SK-N-SH treated with all-trans-retinoic acid at 6 μM for 48 hours (cell line): ENCODE results near the gene TMUB2.

Source experiments
- ARNTL ChIP-seq: fragments of 450-650 bp; formaldehyde crosslinking; IDR thresholded peaks from 2 replicates; pipeline ENCODE4 v1.5.0; 2020; ENCODE audit warnings: low read depth, mild to moderate bottlenecking, moderate library complexity, borderline replicate concordance
- BACH2 ChIP-seq: fragments of 250-450 bp; sonication (Bioruptor Pico); IDR thresholded peaks from 2 replicates; pipeline ENCODE4 v1.9.0; 2021; ENCODE audit warnings: mild to moderate bottlenecking, borderline replicate concordance
- OSR1 ChIP-seq: fragments of 250-450 bp; sonication (Bioruptor Pico); IDR thresholded peaks from 2 replicates; pipeline ENCODE4 v1.8.0; 2022; ENCODE audit warnings: moderate library complexity, mild to moderate bottlenecking, inconsistent platforms
- TF ChIP-seq, protein P1 (sequence below): fragments of 250-450 bp; sonication (Bioruptor Pico); IDR thresholded peaks from 2 replicates; pipeline ENCODE4 v1.5.1; 2020; ENCODE audit warnings: low read depth, mild to moderate bottlenecking, moderate library complexity
- TF ChIP-seq, protein P2 (sequence below): fragments of 250-450 bp; sonication (Bioruptor Pico); IDR thresholded peaks from 2 replicates; pipeline ENCODE4 v1.8.0; 2021; ENCODE audit warnings: low read depth, mild to moderate bottlenecking, moderate library complexity, borderline replicate concordance

DNA sequence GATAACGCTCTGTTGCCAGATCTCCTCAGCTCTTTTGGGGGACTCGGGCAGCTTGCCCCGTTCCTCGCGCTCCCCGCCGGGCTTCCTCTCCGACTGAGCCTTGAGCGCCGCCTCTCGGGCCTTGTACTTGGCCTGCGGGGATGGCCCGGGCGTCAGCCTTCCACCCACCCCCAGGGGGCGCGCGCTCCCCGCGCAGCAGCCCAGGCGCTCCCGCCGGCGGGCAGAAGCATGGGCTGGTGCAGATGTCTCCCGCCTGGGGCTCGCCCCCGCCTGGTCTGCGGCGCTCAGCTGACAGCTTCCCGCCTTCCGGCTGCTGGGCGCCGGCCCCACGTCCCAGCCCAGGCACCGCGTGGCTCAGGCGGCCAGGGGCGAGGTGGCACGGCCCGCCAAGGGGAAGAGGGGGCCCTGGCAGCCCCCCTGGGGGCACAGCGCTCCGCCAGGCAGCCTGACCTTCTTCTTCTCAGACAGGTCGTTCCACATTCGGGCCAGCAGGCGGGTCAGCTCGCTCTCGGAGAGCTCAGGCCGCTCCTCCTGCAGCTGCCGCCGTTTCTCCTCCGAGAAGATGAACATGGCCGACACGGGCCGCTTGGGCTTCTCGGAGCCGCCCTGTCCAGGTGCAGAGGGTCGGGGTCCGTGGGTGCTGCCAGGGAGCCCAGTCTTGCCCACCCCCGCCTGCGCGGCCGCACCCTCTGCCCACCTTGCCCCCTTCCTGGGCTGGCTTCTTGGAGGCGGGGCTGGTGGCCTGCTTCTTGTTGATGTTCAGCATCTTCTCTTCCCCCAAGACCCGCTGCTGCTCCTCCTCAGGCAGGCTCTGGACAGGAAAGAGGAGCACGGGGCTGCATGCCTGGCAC lies 23.8 kb downstream of the TMUB2 start:
- TF ChIP-seq BACH2 (CRISPR knock-in tag) (no peak), ARNTL (no peak), OSR1 (no peak)
- TF ChIP-seq, protein P1, sequence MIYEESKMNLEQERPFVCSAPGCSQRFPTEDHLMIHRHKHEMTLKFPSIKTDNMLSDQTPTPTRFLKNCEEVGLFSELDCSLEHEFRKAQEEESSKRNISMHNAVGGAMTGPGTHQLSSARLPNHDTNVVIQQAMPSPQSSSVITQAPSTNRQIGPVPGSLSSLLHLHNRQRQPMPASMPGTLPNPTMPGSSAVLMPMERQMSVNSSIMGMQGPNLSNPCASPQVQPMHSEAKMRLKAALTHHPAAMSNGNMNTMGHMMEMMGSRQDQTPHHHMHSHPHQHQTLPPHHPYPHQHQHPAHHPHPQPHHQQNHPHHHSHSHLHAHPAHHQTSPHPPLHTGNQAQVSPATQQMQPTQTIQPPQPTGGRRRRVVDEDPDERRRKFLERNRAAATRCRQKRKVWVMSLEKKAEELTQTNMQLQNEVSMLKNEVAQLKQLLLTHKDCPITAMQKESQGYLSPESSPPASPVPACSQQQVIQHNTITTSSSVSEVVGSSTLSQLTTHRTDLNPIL (CRISPR knock-in tag): no peak
- TF ChIP-seq, protein P2, sequence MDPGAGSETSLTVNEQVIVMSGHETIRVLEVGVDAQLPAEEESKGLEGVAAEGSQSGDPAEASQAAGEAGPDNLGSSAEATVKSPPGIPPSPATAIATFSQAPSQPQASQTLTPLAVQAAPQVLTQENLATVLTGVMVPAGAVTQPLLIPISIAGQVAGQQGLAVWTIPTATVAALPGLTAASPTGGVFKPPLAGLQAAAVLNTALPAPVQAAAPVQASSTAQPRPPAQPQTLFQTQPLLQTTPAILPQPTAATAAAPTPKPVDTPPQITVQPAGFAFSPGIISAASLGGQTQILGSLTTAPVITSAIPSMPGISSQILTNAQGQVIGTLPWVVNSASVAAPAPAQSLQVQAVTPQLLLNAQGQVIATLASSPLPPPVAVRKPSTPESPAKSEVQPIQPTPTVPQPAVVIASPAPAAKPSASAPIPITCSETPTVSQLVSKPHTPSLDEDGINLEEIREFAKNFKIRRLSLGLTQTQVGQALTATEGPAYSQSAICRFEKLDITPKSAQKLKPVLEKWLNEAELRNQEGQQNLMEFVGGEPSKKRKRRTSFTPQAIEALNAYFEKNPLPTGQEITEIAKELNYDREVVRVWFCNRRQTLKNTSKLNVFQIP (CRISPR knock-in tag): no peak
